ENCODE data around the gene METTL16.
A peak's percentile ranks its signal among the peaks of the same experiment; 100 is the strongest.

The METTL16 gene

GRCh38 chr17:2414446-2415064 lies 97.1 kb downstream of the METTL16 start:
- TF ChIP-seq CTCF (IDR thresholded peaks at IDR 0.05; ENCODE audit: low read depth, low read length, missing control alignments) = no peak

GRCh38 chr17:2412561-2413021 lies 99.1 kb downstream of the METTL16 start:
- in situ Hi-C loops (cut with HindIII; ENCODE audit: low sequenced_read_pairs) = loop anchor here (10.0 kb wide), 1 partner anchor 72 kb away; no protein-coding TSS in a partner anchor
- H3K4me3 ChIP-seq (ENCODE audit: low read depth, low read length) = no peak overlapping the region
- no peak for DNase-seq (ENCODE audit: low read depth)
- TF ChIP-seq CTCF (IDR thresholded peaks at IDR 0.05; ENCODE audit: low read depth, low read length, missing control alignments) = peak; percentile 15

More at GRCh38 chr17:2414446-2415064, 97.1 kb downstream of the METTL16 start:
- in situ Hi-C loops (cut with HindIII; ENCODE audit: low sequenced_read_pairs) = loop anchor here (10.0 kb wide), 1 partner anchor 70 kb away; no protein-coding TSS in a partner anchor
- no peak overlapping the region for H3K4me3 ChIP-seq (ENCODE audit: low read depth, low read length)
- DNase-seq (ENCODE audit: low read depth) = no peak

GRCh38 chr17:2410951-2411350 lies 100.7 kb downstream of the METTL16 start:
- no peak for TF ChIP-seq CTCF (IDR thresholded peaks at IDR 0.05; ENCODE audit: low read depth, low read length, missing control alignments)
- DNase-seq (ENCODE audit: low read depth) = no peak
- in situ Hi-C loops (cut with HindIII; ENCODE audit: low sequenced_read_pairs) = loop anchor here (10.0 kb wide), 1 partner anchor 74 kb away; no protein-coding TSS in a partner anchor
- no peak overlapping the region for H3K4me3 ChIP-seq (ENCODE audit: low read depth, low read length)

GRCh38 chr17:2406903-2407790 lies 104.5 kb downstream of the METTL16 start:
- H3K4me3 ChIP-seq (ENCODE audit: low read depth, low read length) = no peak overlapping the region
- no peak for DNase-seq (ENCODE audit: low read depth)
- in situ Hi-C loops (cut with HindIII; ENCODE audit: low sequenced_read_pairs) = no loop called here
- TF ChIP-seq CTCF (IDR thresholded peaks at IDR 0.05; ENCODE audit: low read depth, low read length, missing control alignments) = no peak

GRCh38 chr17:2406271-2406902 lies 105.3 kb downstream of the METTL16 start:
- TF ChIP-seq CTCF (IDR thresholded peaks at IDR 0.05; ENCODE audit: low read depth, low read length, missing control alignments) = no peak
- no peak for DNase-seq (ENCODE audit: low read depth)
- in situ Hi-C loops (cut with HindIII; ENCODE audit: low sequenced_read_pairs) = no loop called here
- no peak overlapping the region for H3K4me3 ChIP-seq (ENCODE audit: low read depth, low read length)

GRCh38 chr17:2405247-2405926 lies 106.3 kb downstream of the METTL16 start:
- in situ Hi-C loops (cut with HindIII; ENCODE audit: low sequenced_read_pairs) = no loop called here
- TF ChIP-seq CTCF (IDR thresholded peaks at IDR 0.05; ENCODE audit: low read depth, low read length, missing control alignments) = no peak
- DNase-seq (ENCODE audit: low read depth) = no peak
- no peak overlapping the region for H3K4me3 ChIP-seq (ENCODE audit: low read depth, low read length)
